Prostate gland (tissue), 2 donors: ENCODE data around the gene C12orf50.

Source experiments
- POLR2A ChIP-seq: fragments of 450-650 bp; IDR thresholded peaks from one replicate; pipeline ENCODE4 v1.6.1; 2016; ENCODE audit warnings: antibody characterized with exemption, mild to moderate bottlenecking
- TF ChIP-seq, protein P1 (sequence below), 4 experiments: fragments of 200-600 bp in 2 of 4; fragments of 450-650 bp in 2 of 4; sonication (generic) in 2 of 4; IDR thresholded peaks; 1 replicate in 3 of 4; 2 replicates in 1 of 4; pipeline ENCODE4 v1.5.1; 2016 to 2019; ENCODE audit warnings: antibody characterized with exemption in 4 of 4, mild to moderate bottlenecking in 2 of 4, moderate library complexity in 2 of 4

DNA sequence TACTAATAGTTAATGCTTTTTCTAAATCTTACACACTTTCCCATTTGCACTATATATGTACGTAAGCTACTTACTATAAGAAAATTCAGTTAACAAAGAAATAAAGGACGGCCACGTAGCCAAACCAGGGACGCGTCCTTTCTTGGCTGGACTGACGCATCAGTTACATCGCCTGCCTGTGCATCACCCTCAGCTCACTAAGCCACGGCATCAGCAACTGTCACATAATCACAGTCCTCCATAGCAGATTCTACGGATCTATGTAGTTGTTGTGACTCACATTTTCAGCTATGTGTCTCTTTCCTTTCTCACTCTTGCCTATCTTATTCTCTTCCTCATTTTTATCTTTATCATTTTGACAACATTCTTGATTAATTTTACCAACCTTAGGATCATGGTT lies 38.1 kb upstream of the C12orf50 start:
- TF ChIP-seq, protein P1, sequence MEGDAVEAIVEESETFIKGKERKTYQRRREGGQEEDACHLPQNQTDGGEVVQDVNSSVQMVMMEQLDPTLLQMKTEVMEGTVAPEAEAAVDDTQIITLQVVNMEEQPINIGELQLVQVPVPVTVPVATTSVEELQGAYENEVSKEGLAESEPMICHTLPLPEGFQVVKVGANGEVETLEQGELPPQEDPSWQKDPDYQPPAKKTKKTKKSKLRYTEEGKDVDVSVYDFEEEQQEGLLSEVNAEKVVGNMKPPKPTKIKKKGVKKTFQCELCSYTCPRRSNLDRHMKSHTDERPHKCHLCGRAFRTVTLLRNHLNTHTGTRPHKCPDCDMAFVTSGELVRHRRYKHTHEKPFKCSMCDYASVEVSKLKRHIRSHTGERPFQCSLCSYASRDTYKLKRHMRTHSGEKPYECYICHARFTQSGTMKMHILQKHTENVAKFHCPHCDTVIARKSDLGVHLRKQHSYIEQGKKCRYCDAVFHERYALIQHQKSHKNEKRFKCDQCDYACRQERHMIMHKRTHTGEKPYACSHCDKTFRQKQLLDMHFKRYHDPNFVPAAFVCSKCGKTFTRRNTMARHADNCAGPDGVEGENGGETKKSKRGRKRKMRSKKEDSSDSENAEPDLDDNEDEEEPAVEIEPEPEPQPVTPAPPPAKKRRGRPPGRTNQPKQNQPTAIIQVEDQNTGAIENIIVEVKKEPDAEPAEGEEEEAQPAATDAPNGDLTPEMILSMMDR (IDR thresholded peaks at IDR 0.05), result no peak
- no peak for TF ChIP-seq POLR2A
